Peyer's patch (tissue), 4 donors: ENCODE results near the gene TTYH2.

Experiments used
- CTCF ChIP-seq, 6 experiments: fragments of 450-650 bp in 4 of 6; fragments of 200-600 bp in 2 of 6; sonication (generic) in 1 of 6; IDR thresholded peaks; one replicate each; pipeline ENCODE4 v1.5.1; 2017 to 2019; ENCODE audit warnings: antibody characterized with exemption in 6 of 6, mild to moderate bottlenecking in 3 of 6, moderate library complexity in 1 of 6
- POLR2A ChIP-seq, 2 donors: fragments of 450-650 bp; IDR thresholded peaks; one replicate each; pipeline ENCODE4 v1.5.1; 2017; ENCODE audit warnings: antibody characterized with exemption in 2 of 2, mild to moderate bottlenecking in 2 of 2, moderate library complexity in 2 of 2

- no peak for TF ChIP-seq CTCF (IDR thresholded peaks at IDR 0.05)
- TF ChIP-seq POLR2A (IDR thresholded peaks at IDR 0.05) = no peak
Measured at GRCh38 chr17:74177018-74177450, 36.3 kb upstream of the TTYH2 start.
